Kidney tubule cell (primary cell): ENCODE data around the gene CPT2.

Experiments
- DNase-seq: peaks from one replicate; pipeline ENCODE4 v3.0.0-alpha.2; 2018; ENCODE audit warnings: low spot score

CPT2 gene

GRCh38 chr1:53262000-53262399 lies 65.4 kb downstream of the CPT2 start:
- no peak for DNase-seq
